ENCODE measurements around the gene ABLIM2. TPM values are rescaled to one million over a fixed set of nuclear protein-coding genes. Genes with fewer than 3 reads are reported as not detected.

The ABLIM2 gene
- total and polyA plus RNA-seq, 2 of the 13 experiments (the other 11 are each of a cell fraction or from before 2014, with no cell fraction given) = 0.20 to 0.37 TPM

DNA sequence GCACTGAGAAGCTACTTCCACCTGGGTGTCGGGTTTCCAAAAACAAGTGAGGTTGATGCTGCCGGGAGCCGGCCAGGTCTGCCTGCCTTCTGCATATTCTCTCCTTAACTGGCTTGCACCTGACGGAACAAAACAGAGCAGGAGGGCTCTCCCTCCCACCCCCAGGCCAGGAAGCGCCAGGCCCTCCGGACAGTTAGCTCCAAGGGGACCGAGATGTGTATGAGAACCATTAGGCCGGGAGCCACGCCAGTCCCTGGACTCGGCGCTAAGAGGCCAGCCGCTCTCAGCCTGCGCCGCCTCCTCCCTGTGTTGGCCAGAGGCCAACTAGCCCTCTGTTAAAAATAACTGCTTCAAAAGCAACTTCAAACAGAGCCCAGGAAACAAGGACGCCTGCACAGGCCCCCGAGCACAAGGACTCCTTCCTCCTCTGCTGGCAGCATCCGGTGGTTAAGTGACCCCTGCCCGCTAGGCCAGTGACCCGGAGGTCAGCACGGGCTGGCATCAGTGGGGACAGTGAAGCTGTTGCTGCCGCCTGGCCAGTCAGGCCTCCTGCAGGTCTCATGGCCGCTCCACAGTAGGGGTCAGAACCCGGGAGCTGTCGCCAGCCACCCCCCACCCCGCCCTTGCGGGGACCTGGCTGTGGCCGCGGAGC is 107.9 kb downstream of the ABLIM2 start (continued):
- TF ChIP-seq, protein P1, sequence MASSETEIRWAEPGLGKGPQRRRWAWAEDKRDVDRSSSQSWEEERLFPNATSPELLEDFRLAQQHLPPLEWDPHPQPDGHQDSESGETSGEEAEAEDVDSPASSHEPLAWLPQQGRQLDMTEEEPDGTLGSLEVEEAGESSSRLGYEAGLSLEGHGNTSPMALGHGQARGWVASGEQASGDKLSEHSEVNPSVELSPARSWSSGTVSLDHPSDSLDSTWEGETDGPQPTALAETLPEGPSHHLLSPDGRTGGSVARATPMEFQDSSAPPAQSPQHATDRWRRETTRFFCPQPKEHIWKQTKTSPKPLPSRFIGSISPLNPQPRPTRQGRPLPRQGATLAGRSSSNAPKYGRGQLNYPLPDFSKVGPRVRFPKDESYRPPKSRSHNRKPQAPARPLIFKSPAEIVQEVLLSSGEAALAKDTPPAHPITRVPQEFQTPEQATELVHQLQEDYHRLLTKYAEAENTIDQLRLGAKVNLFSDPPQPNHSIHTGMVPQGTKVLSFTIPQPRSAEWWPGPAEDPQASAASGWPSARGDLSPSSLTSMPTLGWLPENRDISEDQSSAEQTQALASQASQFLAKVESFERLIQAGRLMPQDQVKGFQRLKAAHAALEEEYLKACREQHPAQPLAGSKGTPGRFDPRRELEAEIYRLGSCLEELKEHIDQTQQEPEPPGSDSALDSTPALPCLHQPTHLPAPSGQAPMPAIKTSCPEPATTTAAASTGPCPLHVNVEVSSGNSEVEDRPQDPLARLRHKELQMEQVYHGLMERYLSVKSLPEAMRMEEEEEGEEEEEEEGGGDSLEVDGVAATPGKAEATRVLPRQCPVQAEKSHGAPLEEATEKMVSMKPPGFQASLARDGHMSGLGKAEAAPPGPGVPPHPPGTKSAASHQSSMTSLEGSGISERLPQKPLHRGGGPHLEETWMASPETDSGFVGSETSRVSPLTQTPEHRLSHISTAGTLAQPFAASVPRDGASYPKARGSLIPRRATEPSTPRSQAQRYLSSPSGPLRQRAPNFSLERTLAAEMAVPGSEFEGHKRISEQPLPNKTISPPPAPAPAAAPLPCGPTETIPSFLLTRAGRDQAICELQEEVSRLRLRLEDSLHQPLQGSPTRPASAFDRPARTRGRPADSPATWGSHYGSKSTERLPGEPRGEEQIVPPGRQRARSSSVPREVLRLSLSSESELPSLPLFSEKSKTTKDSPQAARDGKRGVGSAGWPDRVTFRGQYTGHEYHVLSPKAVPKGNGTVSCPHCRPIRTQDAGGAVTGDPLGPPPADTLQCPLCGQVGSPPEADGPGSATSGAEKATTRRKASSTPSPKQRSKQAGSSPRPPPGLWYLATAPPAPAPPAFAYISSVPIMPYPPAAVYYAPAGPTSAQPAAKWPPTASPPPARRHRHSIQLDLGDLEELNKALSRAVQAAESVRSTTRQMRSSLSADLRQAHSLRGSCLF (CRISPR knock-in tag; IDR thresholded peaks at IDR 0.05; ENCODE audit: borderline replicate concordance) = no peak
- TF ChIP-seq CENPT (CRISPR knock-in tag; IDR thresholded peaks at IDR 0.05; ENCODE audit: low read depth) = no peak
- no peak for TF ChIP-seq ZNF839 (CRISPR knock-in tag; IDR thresholded peaks at IDR 0.05; ENCODE audit: borderline replicate concordance)
- no peak for TF ChIP-seq ZNF451 (CRISPR knock-in tag; IDR thresholded peaks at IDR 0.05)

DNA sequence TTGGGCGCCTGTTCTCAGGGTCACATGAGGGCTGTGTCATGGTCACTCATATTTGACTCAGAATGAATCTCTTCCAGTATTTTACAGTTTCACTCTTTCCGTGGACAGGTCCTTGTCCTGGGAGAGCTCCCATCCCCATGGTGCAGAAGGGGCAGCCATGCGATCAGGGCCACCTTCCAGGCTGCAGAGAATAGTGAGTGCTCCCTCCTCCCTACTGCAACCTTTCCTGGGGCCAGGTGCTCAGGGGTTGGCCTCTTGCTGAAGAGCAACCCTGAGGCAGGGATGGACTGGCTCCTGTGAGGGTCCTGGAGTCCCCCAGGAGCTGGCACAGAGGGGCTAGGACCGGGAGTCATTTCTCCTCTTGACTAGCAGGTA is 108.4 kb downstream of the ABLIM2 start:
- intact Hi-C loops (cut with micrococcal nuclease; ENCODE audit: unreplicated experiment) (no loop called here), in situ Hi-C loops (cut with HindIII; ENCODE audit: extremely low pct_ligation_motif_present, low pct_unique_long_range_greater_than_20kb) (no loop called here)
- H3K9me3 ChIP-seq (ENCODE audit: low read length) = no peaks in the 10 kb centered on the region
- peak; percentile 19 for ATAC-seq
- TF ChIP-seq ZNF263 (CRISPR knock-in tag; IDR thresholded peaks at IDR 0.05) (peak; percentile 95), MTF1 (CRISPR knock-in tag; IDR thresholded peaks at IDR 0.05) (no peak), ELF1 (CRISPR knock-in tag; IDR thresholded peaks at IDR 0.05) (no peak), ZNF891 (CRISPR knock-in tag; IDR thresholded peaks at IDR 0.05) (0 out of 2 replicates have a peak, but pooled peaks have one; percentile 1)
- FAIRE-seq = no peak
- peak overlapping the region; percentile 25 for H3K9ac ChIP-seq (ENCODE audit: insufficient read depth, low read depth, low read length)
- no peaks in the 10 kb centered on the region for H4K20me1 ChIP-seq (ENCODE audit: insufficient read depth, low read length)
- H3K4me2 ChIP-seq (ENCODE audit: low read depth, low read length) = peak overlapping the region; percentile 77
- peak overlapping the region; percentile 9 to 66 (median 34); a peak in 5 of 6 replicates for H3K4me3 ChIP-seq (replicated peaks in 1 of 3; ENCODE audit: insufficient read depth in 1 of 3, low read depth in 2 of 3, low read length in 3 of 3)
- peaks cover 92% of the 10 kb centered on the region for H3K4me1 ChIP-seq (ENCODE audit: insufficient read depth, low read length)
- no peaks in the 10 kb centered on the region for H3K36me3 ChIP-seq (replicated peaks in 1 of 2; ENCODE audit: control insufficient read depth in 1 of 2, insufficient read depth in 2 of 2, low read length in 2 of 2)
- peak overlapping the region; percentile 63 for H3K27ac ChIP-seq (ENCODE audit: extremely low read length, insufficient read depth, low read length)
- WGBS (ENCODE audit: low lambda C conversion rate) = 50% methylated on average over 3 of the region's 4 CpGs
- CTCF ChIA-PET (ENCODE audit: low intra/inter-chr PET ratio, low total read pairs) = no interaction called here
- DNase-seq (ENCODE audit: low spot score) = no peak
- H2AFZ ChIP-seq (ENCODE audit: low read length) = peak overlapping the region; percentile 21
- H3K27me3 ChIP-seq (ENCODE audit: control insufficient read depth in 1 of 2, insufficient read depth in 2 of 2, low read length in 2 of 2) = peaks cover 5 to 16% of the 10 kb centered on the region in 2 experiments; a peak in 3 of 5 replicates
- POLR2A ChIA-PET = no interaction called here
- BruUV-seq (replicated peaks) = no TSS peak
- no peaks in the 10 kb centered on the region for H3K79me2 ChIP-seq (ENCODE audit: insufficient read depth, low read length)

All from HepG2 (cell line).